HepG2 (cell line): ENCODE results near the gene TNP2. TPM values are rescaled to one million over a fixed set of nuclear protein-coding genes. Genes with fewer than 3 reads are reported as not detected.

ENCODE experiments used
- ATAC-seq: fragments of 200-7000 bp; cut with Tn5 transposase; 3 replicates; pipeline ENCODE4 v1.9.1; 2020; ENCODE audit warnings: mild to moderate bottlenecking, moderate library complexity
- BruUV-seq: library from RNA; stranded (reverse); fragments of 400-500 nt; replicated peaks from 2 replicates; lab custom pipeline; 2021; lab: Mats Ljungman, UMichigan
- CTCF ChIA-PET: fragments of 300-600 bp; formaldehyde crosslinking; extraction: SDS; loops from one replicate; lab custom pipeline; 2021; ENCODE audit warnings: low total read pairs, inconsistent platforms, low intra/inter-chr PET ratio; lab: Yijun Ruan, JAX
- POLR2A ChIA-PET: fragments of 350-600 bp; sonication (Branson Sonifier 250); formaldehyde crosslinking; loops from one replicate; lab custom pipeline; 2020; ENCODE audit warnings: antibody characterized with exemption, inconsistent platforms; lab: Yijun Ruan, JAX
- DNase-seq: peaks from one replicate; pipeline ENCODE4 v3.0.0-alpha.2; 2015; ENCODE audit warnings: low spot score
- FAIRE-seq: peaks from 3 replicates; lab custom pipeline; 2011; peaks lifted over from hg19 to GRCh38; lab: Jason Lieb, UNC
- H2AFZ ChIP-seq: one replicate; pipeline ENCODE4 v1.6.1; 2011; ENCODE audit warnings: low read length, inconsistent platforms
- H3K27ac ChIP-seq: fragments of 300-600 bp; 3 replicates; pipeline ENCODE4 v1.8.0; 2011; ENCODE audit warnings: mixed run types, mild to moderate bottlenecking, mixed read lengths, low read length, inconsistent platforms; ENCODE audit not compliant: insufficient read depth; ENCODE audit errors: extremely low read length
- H3K27me3 ChIP-seq, 2 experiments: fragments of 200-600 bp in 1 of 2; 2 replicates in 1 of 2; 3 replicates in 1 of 2; pipeline versions ENCODE4 v1.6.0 to v1.8.0; 2011; ENCODE audit warnings: low read length in 2 of 2, mild to moderate bottlenecking in 2 of 2, moderate library complexity in 2 of 2, inconsistent platforms in 1 of 2; ENCODE audit not compliant: insufficient read depth in 2 of 2, control insufficient read depth in 1 of 2
- H3K36me3 ChIP-seq, 2 experiments: fragments of 200-600 bp in 1 of 2; replicated peaks in 1 of 2; 2 replicates in 1 of 2; 3 replicates in 1 of 2; pipeline versions ENCODE4 v1.5.1 to v1.8.0; 2011; ENCODE audit warnings: low read length in 2 of 2, inconsistent platforms in 1 of 2; ENCODE audit not compliant: insufficient read depth in 2 of 2, control insufficient read depth in 1 of 2
- H3K4me1 ChIP-seq: 2 replicates; pipeline ENCODE4 v1.5.1; 2012; ENCODE audit warnings: low read length, inconsistent platforms; ENCODE audit not compliant: insufficient read depth
- H3K4me2 ChIP-seq: 2 replicates; pipeline ENCODE4 v1.6.0; 2011; ENCODE audit warnings: low read depth, low read length, inconsistent platforms
- H3K4me3 ChIP-seq, 3 experiments: fragments of 200-600 bp in 1 of 3; sonication (generic), shearing (Covaris generic) in 1 of 3; replicated peaks in 1 of 3; 2 replicates each; pipeline ENCODE4 v1.5.1; 2011 to 2016; ENCODE audit warnings: low read length in 3 of 3, inconsistent platforms in 2 of 3, low read depth in 2 of 3, mild to moderate bottlenecking in 2 of 3, control low read depth in 1 of 3, mixed read lengths in 1 of 3; ENCODE audit not compliant: insufficient read depth in 1 of 3
- H3K79me2 ChIP-seq: one replicate; pipeline ENCODE4 v1.6.1; 2011; ENCODE audit warnings: low read length, inconsistent platforms; ENCODE audit not compliant: insufficient read depth
- H3K9ac ChIP-seq: 2 replicates; pipeline ENCODE4 v1.6.0; 2011; ENCODE audit warnings: mild to moderate bottlenecking, low read depth, low read length, inconsistent platforms; ENCODE audit not compliant: insufficient read depth
- H3K9me3 ChIP-seq: 2 replicates; pipeline ENCODE4 v1.5.1; 2012; ENCODE audit warnings: mild to moderate bottlenecking, low read length
- H4K20me1 ChIP-seq: 2 replicates; pipeline ENCODE4 v1.6.0; 2011; ENCODE audit warnings: inconsistent platforms, mild to moderate bottlenecking, low read length, moderate library complexity; ENCODE audit not compliant: insufficient read depth
- BATF2 ChIP-seq: sonication (generic); formaldehyde crosslinking; IDR thresholded peaks from 2 replicates; pipeline ENCODE4 v1.8.0; 2022; ENCODE audit warnings: mild to moderate bottlenecking, missing genetic modification reagents, moderate library complexity
- BRD4 ChIP-seq: sonication (generic); formaldehyde crosslinking; IDR thresholded peaks from 2 replicates; pipeline ENCODE4 v1.4.0; 2020; ENCODE audit warnings: missing genetic modification reagents
- NR2F2 ChIP-seq: IDR thresholded peaks from 2 replicates; pipeline ENCODE4 v1.6.1; 2012; ENCODE audit warnings: low read depth, inconsistent platforms, borderline replicate concordance
- ZBTB40 ChIP-seq, 2 experiments: fragments of 450-650 bp in 1 of 2; sonication (generic) in 1 of 2; formaldehyde crosslinking in 1 of 2; IDR thresholded peaks; 2 replicates each; pipeline versions ENCODE4 v1.6.1 to v1.8.0; 2016 to 2022; ENCODE audit warnings: antibody characterized with exemption in 1 of 2, mild to moderate bottlenecking in 1 of 2, missing genetic modification reagents in 1 of 2
- WGBS: methylation state at CpG from one replicate; pipeline ENCODE4 v1.1.6; 2017; ENCODE audit warnings: low lambda C conversion rate; 5-methylcytosine and 5-hydroxymethylcytosine counted together
- in situ Hi-C: cut with HindIII; loops from 2 replicates; pipeline ENCODE4 v1.10.0; 2017; ENCODE audit warnings: low pct_unique_long_range_greater_than_20kb; ENCODE audit not compliant: extremely low pct_ligation_motif_present
- intact Hi-C: fragments of 100-400 bp; cut with micrococcal nuclease; formaldehyde crosslinking; loops from one replicate; pipeline ENCODE4 v1.10.0; 2022; ENCODE audit not compliant: unreplicated experiment
- polyA plus RNA-seq, 8 experiments: library from polyadenylated mRNA; depleted of rRNA in 3 of 8; stranded (reverse) in 7 of 8; unstranded in 1 of 8; fragments of >200 nt; fragmentation: Illumina TruSeq in 4 of 8; extraction: Trizol in 4 of 8; gene quantifications; 2 replicates each; pipeline versions ENCODE4 v1.2.1 to v1.2.3, GENCODE V29; 2011 to 2016; ENCODE audit warnings: low read depth in 4 of 8, missing spikeins in 1 of 8, mixed read lengths in 1 of 8; ENCODE audit not compliant: insufficient read depth in 1 of 8
- total RNA-seq, 5 experiments: library from RNA; depleted of rRNA; stranded (reverse); fragments of >200 nt; fragmentation: Illumina TruSeq; extraction: Trizol; gene quantifications; 2 replicates each; pipeline ENCODE4 v1.2.3, GENCODE V29; 2016; ENCODE audit warnings: low read depth in 1 of 5

The TNP2 gene
- total and polyA plus RNA-seq, 2 of the 13 experiments (the other 11 are each of a cell fraction or from before 2014, with no cell fraction given): not detected

GRCh38 chr16:11229906-11230305 is 39.2 kb downstream of the TNP2 start:
- BruUV-seq: no TSS peak
- DNase-seq (no peak), FAIRE-seq (no peak), ATAC-seq (no peak)
- H4K20me1 ChIP-seq: no peaks in the 10 kb centered on the region
- in situ Hi-C loops (no loop called here), intact Hi-C loops (no loop called here)
- no peak overlapping the region for H3K27ac ChIP-seq
- H3K79me2 ChIP-seq: no peaks in the 10 kb centered on the region
- WGBS: 60% methylated on average over 4 of the region's 4 CpGs
- CTCF ChIA-PET: no interaction called here
- H2AFZ ChIP-seq: no peak overlapping the region
- POLR2A ChIA-PET: no interaction called here
- no peak for TF ChIP-seq BATF2 (CRISPR knock-in tag)
- no peak for TF ChIP-seq NR2F2
- TF ChIP-seq ZBTB40 (IDR thresholded peaks at IDR 0.05): no peak
- TF ChIP-seq ZBTB40 (CRISPR knock-in tag; IDR thresholded peaks at IDR 0.05): no peak
- TF ChIP-seq BRD4 (CRISPR knock-in tag): no peak
- H3K36me3 ChIP-seq: no peaks in the 10 kb centered on the region
- H3K27me3 ChIP-seq: peaks cover 5 to 32% of the 10 kb centered on the region in 2 experiments; a peak in 3 of 5 replicates
- H3K4me2 ChIP-seq: no peak overlapping the region
- no peak overlapping the region for H3K9ac ChIP-seq
- H3K4me1 ChIP-seq: peaks cover 21% of the 10 kb centered on the region
- no peak overlapping the region for H3K4me3 ChIP-seq
- H3K9me3 ChIP-seq: no peaks in the 10 kb centered on the region
